GM21367 (cell line): ENCODE measurements around the gene CHI3L1.
"Not testable (repeated sequence)": the region's sequence is repeated elsewhere in the genome, so short reads cannot be mapped to it uniquely, and the experiment has no call there.

Source experiments
- ATAC-seq: cut with Tn5 transposase; IDR thresholded peaks from one replicate; pipeline ENCODE4 v1.9.1; 2021; ENCODE audit not compliant: unreplicated experiment

The CHI3L1 gene

GRCh38 chr1:203186446-203187303 lies at the start of gene CHI3L1:
Gene CHI3L1, minus strand, starts transcription at chr1:203186704. Its CDS starts 81 bp downstream, at chr1:203186623.
- no peak for ATAC-seq

GRCh38 chr1:203234901-203235300 lies 48.4 kb upstream of the CHI3L1 start:
- not testable (repeated sequence) for ATAC-seq

GRCh38 chr1:203229471-203230135 lies 43.1 kb upstream of the CHI3L1 start, which contains the start of gene CHIT1:
Gene CHIT1, minus strand, starts transcription at chr1:203229673. Its CDS starts 37 bp downstream, at chr1:203229636.
- no peak for ATAC-seq

GRCh38 chr1:203228670-203229069 lies 42.2 kb upstream of the CHI3L1 start:
- ATAC-seq = no peak

- no peak for ATAC-seq
These were observed 41.0 kb upstream of the CHI3L1 start for GRCh38 chr1:203227371-203228083.

- no peak for ATAC-seq
These were observed 38.6 kb upstream of the CHI3L1 start for GRCh38 chr1:203225071-203225470.

GRCh38 chr1:203223012-203223775 lies 36.7 kb upstream of the CHI3L1 start:
- ATAC-seq = no peak

GRCh38 chr1:203219934-203220333 lies 33.4 kb upstream of the CHI3L1 start:
- ATAC-seq = no peak

GRCh38 chr1:203219171-203219570 lies 32.7 kb upstream of the CHI3L1 start:
- no peak for ATAC-seq

GRCh38 chr1:203217668-203218067 lies 31.2 kb upstream of the CHI3L1 start:
- no peak for ATAC-seq

- ATAC-seq = no peak
These were observed 30.7 kb upstream of the CHI3L1 start for GRCh38 chr1:203217139-203217655.

GRCh38 chr1:203216274-203217138 lies 30.0 kb upstream of the CHI3L1 start:
- no peak for ATAC-seq

GRCh38 chr1:203215573-203215972 lies 29.1 kb upstream of the CHI3L1 start:
- no peak for ATAC-seq

GRCh38 chr1:203214871-203215270 lies 28.4 kb upstream of the CHI3L1 start:
- no peak for ATAC-seq

- no peak for ATAC-seq
These were observed 26.6 kb upstream of the CHI3L1 start for GRCh38 chr1:203213126-203213525.

GRCh38 chr1:203211812-203212211 lies 25.3 kb upstream of the CHI3L1 start:
- no peak for ATAC-seq

- no peak for ATAC-seq
These were observed 24.5 kb upstream of the CHI3L1 start for GRCh38 chr1:203210988-203211387.

- no peak for ATAC-seq
These were observed 23.8 kb upstream of the CHI3L1 start for GRCh38 chr1:203210350-203210749.

- ATAC-seq = no peak
These were observed 21.7 kb upstream of the CHI3L1 start for GRCh38 chr1:203208181-203208580.

GRCh38 chr1:203207751-203208150 lies 21.2 kb upstream of the CHI3L1 start:
- no peak for ATAC-seq
